GM19397 (cell line): ENCODE data around the gene DDIT3.
"Not testable (repeated sequence)": the region's sequence is repeated elsewhere in the genome, so short reads cannot be mapped to it uniquely, and the experiment has no call there.

Source experiments
- ATAC-seq: cut with Tn5 transposase; IDR thresholded peaks from one replicate; pipeline ENCODE4 v1.9.1; 2021; ENCODE audit warnings: mild to moderate bottlenecking, moderate library complexity; ENCODE audit not compliant: unreplicated experiment

The DDIT3 gene

GRCh38 chr12:57514246-57514645, 6.1 kb downstream of the DDIT3 start:
- ATAC-seq = not testable (repeated sequence)

- not testable (repeated sequence) for ATAC-seq
Observed at GRCh38 chr12:57513677-57514076, 6.6 kb downstream of the DDIT3 start.

GRCh38 chr12:57513266-57513665, 7.0 kb downstream of the DDIT3 start:
- no peak for ATAC-seq

GRCh38 chr12:57512665-57513064, 7.6 kb downstream of the DDIT3 start:
- ATAC-seq = no peak

- ATAC-seq = no peak
Observed at GRCh38 chr12:57511588-57512325, 8.6 kb downstream of the DDIT3 start.

- no peak for ATAC-seq
Observed at GRCh38 chr12:57511161-57511560, 9.2 kb downstream of the DDIT3 start.

GRCh38 chr12:57507796-57508195, 12.5 kb downstream of the DDIT3 start:
- not testable (repeated sequence) for ATAC-seq

- not testable (repeated sequence) for ATAC-seq
Observed at GRCh38 chr12:57506541-57506940, 13.8 kb downstream of the DDIT3 start.

GRCh38 chr12:57502311-57502969, 17.9 kb downstream of the DDIT3 start:
- ATAC-seq = not testable (repeated sequence)

- ATAC-seq = no peak
Observed at GRCh38 chr12:57500213-57500612, 20.1 kb downstream of the DDIT3 start.

GRCh38 chr12:57498571-57498970, 21.7 kb downstream of the DDIT3 start:
- ATAC-seq = no peak

GRCh38 chr12:57498132-57498502, 22.2 kb downstream of the DDIT3 start:
- no peak for ATAC-seq

GRCh38 chr12:57497223-57498131, 22.8 kb downstream of the DDIT3 start:
- ATAC-seq = no peak

GRCh38 chr12:57496822-57497221, 23.5 kb downstream of the DDIT3 start:
- no peak for ATAC-seq

GRCh38 chr12:57495051-57495701, 25.1 kb downstream of the DDIT3 start:
- ATAC-seq = not testable (repeated sequence)

- ATAC-seq = no peak
Observed at GRCh38 chr12:57491393-57492280, 28.7 kb downstream of the DDIT3 start.

GRCh38 chr12:57490126-57490525, 30.2 kb downstream of the DDIT3 start:
- no peak for ATAC-seq

GRCh38 chr12:57489157-57489641, 31.1 kb downstream of the DDIT3 start:
- ATAC-seq = no peak

- ATAC-seq = no peak
Observed at GRCh38 chr12:57488402-57489156, 31.7 kb downstream of the DDIT3 start.
